Stimulated activated CD8-positive, alpha-beta memory T cell treated with anti-CD3 and anti-CD28 coated beads, Interleukin-2, amount 100 ng/mL, for 48 hours (primary cell): ENCODE data around the gene CHST11.

Experiments
- DNase-seq, 2 donors: peaks; one replicate each; pipeline ENCODE4 v3.0.0-alpha.2; 2020; ENCODE audit warnings: low read depth in 2 of 2

The CHST11 gene

GRCh38 chr12:104761611-104762010 is 304.9 kb downstream of the CHST11 start:
- no peak for DNase-seq

- DNase-seq = no peak
Observed at GRCh38 chr12:104763168-104763805, 306.5 kb downstream of the CHST11 start.

DNA sequence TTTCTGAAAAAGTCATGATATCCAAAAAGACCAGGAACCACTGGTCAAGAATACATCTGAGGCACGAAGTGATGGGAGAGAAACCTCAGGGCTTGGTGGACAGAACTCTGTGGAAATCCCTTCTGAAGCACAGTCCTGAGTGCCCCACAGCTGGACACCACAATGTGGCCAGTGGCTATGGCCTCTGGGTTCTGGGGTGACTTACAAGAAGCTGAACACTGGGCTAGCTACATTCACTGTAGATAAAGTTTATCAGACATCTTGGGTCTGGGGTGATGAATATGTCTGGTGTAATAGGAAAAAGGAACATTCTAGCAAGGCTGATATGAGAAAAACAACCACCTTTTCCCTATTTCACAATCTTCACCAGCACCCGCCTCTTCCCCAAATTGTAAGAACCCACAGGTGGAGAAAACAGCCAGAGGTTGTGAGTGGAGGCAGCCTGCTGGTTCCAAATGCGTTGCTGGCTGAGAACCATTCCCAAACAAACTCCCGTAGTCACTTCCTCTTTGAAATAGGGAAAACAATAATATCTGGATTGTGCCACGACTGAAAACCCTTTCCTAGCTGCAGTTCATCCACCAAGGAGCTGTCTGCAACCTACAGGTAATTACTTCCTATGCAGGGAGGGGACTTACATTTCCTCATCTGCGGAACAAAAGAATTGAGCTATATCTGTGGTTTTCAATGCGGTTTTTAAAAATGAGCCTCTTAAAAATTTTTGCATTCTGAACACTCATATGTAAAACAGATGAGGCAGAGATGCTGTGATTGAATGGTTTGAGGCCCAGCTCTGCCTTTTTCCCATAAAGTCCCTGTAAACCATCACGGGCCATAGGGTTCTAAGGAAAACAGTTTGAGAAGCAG is 307.7 kb downstream of the CHST11 start:
- no peak for DNase-seq

GRCh38 chr12:104767261-104767660 is 310.5 kb downstream of the CHST11 start:
- DNase-seq = no peak

GRCh38 chr12:104768033-104768432 is 311.3 kb downstream of the CHST11 start:
- no peak for DNase-seq

DNA sequence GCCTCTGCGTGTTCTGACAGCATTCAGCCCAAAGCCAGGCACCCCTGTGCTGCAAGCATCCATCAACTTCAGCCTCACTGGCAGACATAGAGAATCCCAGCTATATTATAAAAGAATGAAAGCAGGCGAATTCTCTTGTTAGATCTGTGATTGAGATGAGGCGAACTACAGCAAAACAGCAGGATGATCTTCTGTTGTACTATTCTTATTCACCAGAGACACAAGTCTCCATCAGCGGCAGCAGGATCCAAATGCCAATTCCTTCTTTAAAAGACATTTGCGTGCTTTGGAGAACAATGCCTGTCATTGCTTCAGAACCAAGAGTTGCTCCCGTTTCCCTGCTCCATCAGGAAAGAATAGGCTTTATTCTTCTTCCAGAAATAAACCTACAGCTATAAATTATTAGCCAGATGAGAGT is 312.4 kb downstream of the CHST11 start:
- DNase-seq = no peak

GRCh38 chr12:104772336-104772735 is 315.6 kb downstream of the CHST11 start:
- DNase-seq = no peak

DNA sequence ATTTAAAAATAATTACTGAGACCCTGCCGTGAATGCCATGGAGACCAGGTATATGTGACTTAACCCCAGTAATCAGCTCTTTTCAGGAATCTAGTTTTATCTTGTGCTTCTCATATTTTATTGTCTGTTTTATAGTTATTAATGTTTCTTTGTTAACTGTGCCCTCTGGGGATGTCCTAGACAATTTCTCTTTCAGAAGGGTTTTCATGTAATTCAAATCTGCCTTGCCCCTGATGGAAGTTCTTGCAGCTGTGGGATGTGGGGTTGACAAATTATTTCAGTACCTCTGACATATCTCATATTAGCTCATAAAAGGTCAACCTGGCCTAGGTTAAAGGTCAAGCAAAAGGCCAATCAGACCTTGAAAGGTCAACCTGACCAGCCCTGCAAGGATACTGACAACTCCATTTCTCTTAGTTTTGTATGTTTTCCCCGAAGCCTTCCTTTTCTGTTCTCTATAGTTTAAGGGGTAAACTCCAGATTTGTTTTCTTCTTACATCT is 319.0 kb downstream of the CHST11 start:
- DNase-seq = no peak

DNA sequence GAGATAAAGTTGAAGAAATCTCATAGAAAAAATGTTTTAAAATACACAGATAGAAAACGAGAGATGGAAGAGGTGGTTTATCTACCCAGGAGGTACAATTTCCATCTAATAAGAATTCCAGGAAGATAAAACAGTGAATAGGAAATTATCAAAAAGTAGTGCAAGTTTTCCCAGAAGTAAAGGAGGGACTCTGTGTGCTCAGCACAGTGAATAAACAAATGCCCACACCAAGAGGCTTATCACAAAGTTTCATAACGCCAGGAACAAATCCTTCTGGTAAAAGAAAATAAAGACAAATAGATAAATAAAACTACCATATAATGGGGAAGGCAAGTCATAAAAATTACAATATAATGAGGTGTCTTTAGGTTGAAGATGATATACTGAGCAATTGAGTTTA is 322.4 kb downstream of the CHST11 start:
- no peak for DNase-seq

DNA sequence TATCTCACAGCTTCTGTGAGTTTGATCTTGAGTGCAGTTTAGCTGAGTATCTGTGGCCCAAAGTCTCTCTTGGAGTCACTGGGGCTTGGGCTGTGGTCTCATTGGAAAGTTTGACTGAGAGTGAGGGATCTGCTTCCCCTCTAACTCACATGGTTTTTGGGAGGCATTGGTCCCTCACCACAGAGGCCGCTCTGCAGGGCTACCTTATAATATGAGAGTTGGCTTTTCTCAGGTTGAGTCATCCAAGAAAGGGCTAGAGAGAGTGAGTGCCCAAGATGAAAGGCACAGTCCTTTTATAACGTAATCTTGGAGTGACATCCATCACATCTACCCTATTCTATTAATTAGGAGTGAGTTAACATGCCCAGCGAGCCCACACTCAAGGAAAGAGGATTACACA is 325.5 kb downstream of the CHST11 start:
- no peak for DNase-seq

DNA sequence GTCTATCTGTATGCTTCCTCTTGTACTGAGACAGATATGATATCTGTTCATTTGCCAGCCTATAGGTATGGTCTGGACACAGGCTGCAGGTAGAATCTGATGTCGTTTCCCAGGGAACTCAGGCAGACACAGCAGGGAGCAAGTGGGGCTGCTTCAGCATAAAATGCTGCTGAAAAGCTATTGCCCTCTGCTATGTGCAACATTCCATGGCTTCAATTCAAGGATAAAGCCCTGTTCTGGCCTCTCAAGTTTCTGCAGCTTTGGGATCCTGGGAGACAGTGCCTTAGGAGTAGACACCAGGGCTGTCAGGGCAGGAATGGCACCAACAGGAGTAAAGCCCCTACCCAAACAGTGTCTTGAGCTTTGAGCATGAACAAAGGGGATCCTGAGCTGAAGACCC is 327.8 kb downstream of the CHST11 start:
- no peak for DNase-seq

DNA sequence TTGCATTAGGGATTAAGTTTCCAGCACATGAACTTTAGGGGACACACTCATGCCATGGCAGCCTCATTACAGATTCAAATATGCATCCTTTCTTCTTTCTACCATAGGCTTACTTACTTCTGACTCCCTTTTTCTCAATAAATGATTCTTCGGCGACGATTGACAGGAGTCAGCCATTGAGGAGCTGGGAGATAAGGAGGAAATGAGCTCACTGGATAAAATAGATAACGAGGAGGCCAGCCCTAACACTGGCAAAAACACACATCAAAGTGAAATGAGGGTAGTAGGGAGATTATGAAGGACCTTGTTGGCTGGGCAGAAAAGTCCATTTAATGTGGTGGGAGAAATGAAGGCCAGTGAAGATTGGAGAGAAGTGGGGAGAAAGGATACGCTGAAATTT is 329.1 kb downstream of the CHST11 start:
- DNase-seq = no peak

DNA sequence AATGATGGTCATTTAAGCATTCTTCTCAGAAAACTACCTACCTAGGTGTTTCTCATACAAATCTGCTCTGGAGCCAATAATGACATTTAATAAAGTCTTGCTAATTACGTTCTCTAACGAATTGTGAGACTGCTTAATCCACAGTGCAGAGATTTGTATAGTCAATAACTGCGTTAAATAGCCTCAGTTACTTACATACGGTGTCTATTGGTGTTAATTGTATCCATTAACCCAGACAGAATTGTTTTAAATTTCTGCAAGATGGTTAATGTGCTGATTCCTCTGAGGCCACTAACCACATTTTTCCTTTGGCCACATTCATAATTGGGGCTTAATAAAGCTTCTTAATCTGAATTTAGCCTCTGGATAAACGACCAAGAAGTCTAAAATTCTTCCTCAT is 329.6 kb downstream of the CHST11 start:
- DNase-seq = no peak

- no peak for DNase-seq
Observed at GRCh38 chr12:104788840-104789271, 332.1 kb downstream of the CHST11 start.

- peak; percentile 22 to 37 for DNase-seq
Observed at GRCh38 chr12:104790296-104791125, 333.8 kb downstream of the CHST11 start.

GRCh38 chr12:104792570-104792969 is 335.8 kb downstream of the CHST11 start:
- DNase-seq = no peak

- no peak for DNase-seq
Observed at GRCh38 chr12:104793285-104793684, 336.5 kb downstream of the CHST11 start.

DNA sequence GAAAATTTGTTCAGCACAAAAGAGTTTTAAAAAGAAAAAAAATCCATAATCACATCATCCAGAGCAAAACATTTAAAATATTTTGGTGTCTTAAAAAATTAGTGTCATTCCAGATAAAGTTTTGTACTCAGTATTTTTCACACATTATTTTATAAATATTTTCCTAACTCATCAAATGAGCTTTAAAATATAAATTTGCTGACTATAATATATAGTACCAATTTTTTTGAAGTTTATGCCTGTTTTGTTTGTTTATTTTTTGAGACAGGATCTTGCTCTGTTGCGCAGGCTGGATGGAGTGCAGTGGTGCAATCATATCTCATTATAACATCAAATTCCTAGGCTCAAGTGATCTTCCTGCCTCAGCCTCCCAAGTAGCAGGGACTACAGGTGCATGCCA is 337.2 kb downstream of the CHST11 start:
- DNase-seq = no peak

GRCh38 chr12:104796475-104796862 is 339.7 kb downstream of the CHST11 start:
- DNase-seq = no peak

- no peak for DNase-seq
Observed at GRCh38 chr12:104799458-104799857, 342.7 kb downstream of the CHST11 start.

GRCh38 chr12:104801005-104801404 is 344.3 kb downstream of the CHST11 start:
- DNase-seq = no peak

- no peak for DNase-seq
Observed at GRCh38 chr12:104801427-104801826, 344.7 kb downstream of the CHST11 start.
